Measurements from ENCODE around the gene TYROBP. TPM values are rescaled to one million over a fixed set of nuclear protein-coding genes. Genes with fewer than 3 reads are reported as not detected.

Gene TYROBP
- total and polyA plus RNA-seq, 2 of the 8 experiments (the other 6 are each of a cell fraction or from before 2014, with no cell fraction given) = 0.18 TPM; not detected in 1

GRCh38 chr19:35919306-35919705 is 11.2 kb upstream of the TYROBP start (continued):
- TF ChIP-seq CTCF (IDR thresholded peaks at IDR 0.05; ENCODE audit: control extremely low read depth in 1 of 3, insufficient read depth in 1 of 3, low read depth in 1 of 3, low read length in 3 of 3) (no peak), CREB1 (IDR thresholded peaks at IDR 0.05) (no peak), BRCA1 (IDR thresholded peaks at IDR 0.05; ENCODE audit: low read depth, low read length) (no peak)

Data from H1 (cell line).